CD4-positive, alpha-beta T cell treated with Interleukin-6 at 100 ng/mL for 8 hours (primary cell): ENCODE measurements around the gene AHSA1.

Experiments used
- DNase-seq: peaks from one replicate; pipeline ENCODE4 v3.0.0-alpha.2; 2020; ENCODE audit warnings: mixed read lengths, low spot score

The AHSA1 gene

GRCh38 chr14:77473921-77474320 is 16.0 kb downstream of the AHSA1 start:
- no peak for DNase-seq

- no peak for DNase-seq
Measured at GRCh38 chr14:77474479-77475177, 16.7 kb downstream of the AHSA1 start.

- no peak for DNase-seq
Measured at GRCh38 chr14:77475432-77476115, 17.7 kb downstream of the AHSA1 start.

- DNase-seq, result no peak
Measured at GRCh38 chr14:77478029-77478428, 20.1 kb downstream of the AHSA1 start.

GRCh38 chr14:77478796-77479195 is 20.9 kb downstream of the AHSA1 start:
- DNase-seq, result no peak

- no peak for DNase-seq
Measured at GRCh38 chr14:77482422-77482821, 24.5 kb downstream of the AHSA1 start.

GRCh38 chr14:77485256-77485655 is 27.4 kb downstream of the AHSA1 start:
- DNase-seq, result no peak

GRCh38 chr14:77485901-77486678 is 28.2 kb downstream of the AHSA1 start:
- DNase-seq, result no peak

- DNase-seq, result no peak
Measured at GRCh38 chr14:77488558-77488957, 30.7 kb downstream of the AHSA1 start.

GRCh38 chr14:77489041-77489440 is 31.1 kb downstream of the AHSA1 start:
- no peak for DNase-seq

- DNase-seq, result no peak
Measured at GRCh38 chr14:77490347-77490986, 32.6 kb downstream of the AHSA1 start.

GRCh38 chr14:77491056-77491455 is 33.2 kb downstream of the AHSA1 start:
- no peak for DNase-seq

- DNase-seq, result no peak
Measured at GRCh38 chr14:77495334-77495733, 37.4 kb downstream of the AHSA1 start.

- DNase-seq, result no peak
Measured at GRCh38 chr14:77498120-77498979, 40.5 kb downstream of the AHSA1 start, which contains the start of gene ISM2. TSS of gene ISM2 (minus strand) at chr14:77498816. CDS start at chr14:77498793, 23 bp downstream.

GRCh38 chr14:77498984-77499527 is 41.2 kb downstream of the AHSA1 start:
- no peak for DNase-seq

- DNase-seq, result no peak
Measured at GRCh38 chr14:77502109-77502782, 44.4 kb downstream of the AHSA1 start.

GRCh38 chr14:77503138-77503537 is 45.2 kb downstream of the AHSA1 start:
- DNase-seq, result no peak

- no peak for DNase-seq
Measured at GRCh38 chr14:77505031-77505430, 47.1 kb downstream of the AHSA1 start.

- no peak for DNase-seq
Measured at GRCh38 chr14:77507762-77508161, 49.9 kb downstream of the AHSA1 start.

GRCh38 chr14:77508249-77508648 is 50.4 kb downstream of the AHSA1 start:
- no peak for DNase-seq

- no peak for DNase-seq
Measured at GRCh38 chr14:77508876-77509275, 51.0 kb downstream of the AHSA1 start.
